GM18873 (cell line): ENCODE results near the gene DOK7.

Source experiments
- ATAC-seq: cut with Tn5 transposase; IDR thresholded peaks from one replicate; pipeline ENCODE4 v1.9.1; 2021; ENCODE audit warnings: mild to moderate bottlenecking, moderate library complexity, moderate number of reproducible peaks; ENCODE audit not compliant: unreplicated experiment, low FRiP score

The DOK7 gene

DNA sequence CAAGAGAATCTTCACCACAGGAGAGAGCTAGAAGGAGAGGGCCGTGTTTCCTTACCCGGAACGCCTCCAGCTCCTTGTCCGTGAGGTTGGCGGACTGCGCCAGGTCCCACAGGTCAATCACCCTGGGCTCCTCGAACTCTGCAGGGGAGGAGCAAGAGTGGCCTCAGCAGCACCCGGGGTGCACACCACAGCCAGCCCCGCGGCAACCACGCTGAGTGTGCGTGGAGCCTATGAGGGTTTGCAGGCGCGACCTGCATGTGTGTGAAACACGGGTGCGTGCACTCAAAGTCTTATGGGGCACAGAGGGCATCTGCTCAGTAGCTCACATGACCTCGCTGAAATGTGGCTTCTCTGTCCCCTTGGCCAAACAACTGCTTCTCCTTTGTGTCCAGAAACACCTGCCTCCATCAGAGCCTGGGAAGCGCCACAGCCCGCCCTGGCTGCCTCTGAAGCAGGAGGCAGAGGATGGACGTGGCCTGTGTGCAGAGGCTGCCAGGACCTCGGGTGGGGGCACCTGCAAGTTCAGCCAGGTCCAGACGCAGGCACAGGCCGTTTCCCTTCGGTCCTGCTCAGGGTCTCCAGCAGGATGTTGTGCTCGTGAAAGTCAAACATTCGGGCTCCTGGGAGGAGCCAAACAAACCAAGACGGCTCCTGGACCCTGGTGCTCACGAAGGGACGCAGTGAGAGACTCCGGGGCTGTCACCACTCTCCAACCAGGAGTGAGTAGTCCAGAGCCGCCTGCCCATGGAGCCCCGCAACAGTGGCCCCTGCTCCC is 53.1 kb downstream of the DOK7 start:
- ATAC-seq, result no peak

DNA sequence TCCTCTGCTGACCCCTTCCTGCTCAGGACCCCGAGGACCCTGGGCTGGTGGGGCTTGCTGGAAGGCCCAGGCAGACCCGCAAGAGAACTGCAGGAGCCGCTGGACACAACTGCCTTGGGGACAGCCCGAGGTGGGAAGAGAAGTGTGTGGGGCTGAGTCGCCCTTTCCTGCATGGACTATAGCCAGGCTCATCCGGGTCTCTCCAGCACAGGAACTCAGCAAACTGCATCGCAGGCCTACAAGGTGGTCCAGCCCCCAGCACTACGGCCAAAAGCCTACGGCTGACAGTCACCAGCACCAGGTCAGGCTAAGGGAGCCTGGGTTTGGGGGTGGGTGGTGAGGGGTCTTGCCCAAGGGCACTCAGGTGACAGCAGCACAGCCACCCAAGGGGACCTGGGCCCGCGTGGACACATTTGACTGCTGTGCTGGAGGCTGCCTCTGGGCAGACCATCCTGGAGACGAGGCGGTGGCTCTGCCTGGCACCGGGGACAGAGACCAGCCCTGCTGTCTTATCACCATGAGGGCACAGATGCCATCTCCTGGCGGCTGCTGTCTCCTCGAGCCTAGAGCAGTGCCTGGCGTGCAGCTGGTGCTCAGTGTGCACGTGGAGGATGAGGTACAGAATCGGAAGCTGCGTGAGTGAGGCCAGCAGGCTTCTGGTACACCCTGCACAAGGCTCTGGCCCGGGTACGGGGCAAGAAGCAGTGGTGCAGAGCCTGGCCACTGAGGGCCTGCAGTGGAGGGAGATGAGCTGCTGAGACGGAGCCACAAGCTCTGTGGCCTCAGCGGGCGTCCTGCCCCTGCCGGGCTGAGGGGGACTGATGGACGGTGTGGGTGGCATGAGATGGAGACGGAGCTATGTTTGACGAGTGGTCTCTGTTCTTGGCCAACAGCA is 54.0 kb downstream of the DOK7 start:
- no peak for ATAC-seq

DNA sequence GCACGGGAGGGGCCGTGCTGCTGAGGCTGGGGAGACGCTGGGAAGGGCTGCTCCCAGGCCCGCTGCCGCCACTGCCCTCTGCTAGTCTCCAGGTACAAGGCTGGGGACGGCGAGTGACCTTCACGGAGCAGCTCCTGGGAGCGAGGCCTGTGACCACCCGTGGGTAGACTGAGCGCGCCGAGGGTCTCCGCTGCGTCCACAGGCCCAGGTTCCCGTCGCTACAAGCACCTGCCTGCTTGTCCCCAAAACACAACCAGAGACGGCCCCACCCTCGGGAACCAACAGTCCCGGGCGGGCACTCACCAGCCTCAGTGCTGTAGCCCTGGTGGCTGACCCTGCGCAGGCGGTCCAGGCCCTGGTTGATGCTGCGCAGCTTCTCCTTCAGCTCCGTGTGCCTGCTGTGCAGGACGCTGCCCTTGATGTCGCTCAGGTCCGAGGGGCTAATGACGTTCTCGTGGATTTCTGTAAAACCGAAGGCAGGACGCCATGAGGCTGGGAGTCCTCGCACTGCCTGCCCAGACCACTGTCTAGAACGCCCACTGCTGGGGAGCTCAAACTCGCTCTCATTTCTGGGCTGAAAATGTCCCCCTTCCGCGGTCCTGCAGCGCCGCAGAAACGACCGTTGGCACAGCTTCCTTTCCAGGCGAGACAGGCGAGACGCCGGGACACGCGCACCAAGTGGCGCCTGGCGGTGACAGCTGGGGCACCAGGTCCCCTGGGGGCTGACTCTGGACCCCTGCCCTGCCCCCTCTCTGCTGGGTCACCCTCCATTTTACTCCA is 54.8 kb downstream of the DOK7 start:
- ATAC-seq, result no peak

DNA sequence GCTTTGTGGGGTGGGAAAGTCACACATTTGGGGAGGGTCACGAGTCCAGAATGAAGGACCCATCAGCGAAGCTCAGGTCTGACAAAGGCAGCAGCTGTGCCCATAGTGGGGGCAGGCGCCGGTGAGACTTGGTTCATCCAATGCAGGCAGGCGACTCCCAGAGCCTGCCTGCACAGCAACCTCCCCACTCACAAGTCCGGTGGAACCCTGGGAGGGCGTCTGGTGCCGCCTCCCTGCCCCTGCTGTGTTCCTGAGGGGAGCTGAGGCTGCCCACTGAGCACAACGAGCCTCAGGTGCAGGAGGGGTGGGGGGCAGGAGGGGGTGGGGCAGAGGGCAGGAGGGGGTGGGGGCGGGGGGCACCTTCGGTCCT is 55.4 kb downstream of the DOK7 start:
- ATAC-seq, result no peak

DNA sequence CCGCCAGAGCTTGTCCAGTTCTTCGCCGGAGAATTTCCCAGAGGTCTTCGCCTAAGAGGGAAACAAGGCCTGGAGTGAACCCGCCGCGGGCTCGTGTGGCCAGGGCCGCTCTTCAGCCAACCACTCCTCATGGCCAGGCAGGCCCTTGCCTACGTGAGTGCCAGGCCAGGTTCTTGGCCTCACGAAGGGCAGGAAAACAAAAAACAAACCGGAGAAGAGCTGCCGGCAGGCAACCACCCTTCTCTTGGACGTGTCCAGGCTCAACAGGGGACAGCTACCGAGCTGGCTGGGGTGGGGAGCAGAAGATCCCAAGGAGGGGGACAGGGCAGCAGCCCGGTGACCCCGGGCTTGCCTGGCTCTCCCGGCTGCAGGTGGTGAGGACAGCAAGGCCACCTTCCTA is 55.8 kb downstream of the DOK7 start:
- ATAC-seq, result no peak

DNA sequence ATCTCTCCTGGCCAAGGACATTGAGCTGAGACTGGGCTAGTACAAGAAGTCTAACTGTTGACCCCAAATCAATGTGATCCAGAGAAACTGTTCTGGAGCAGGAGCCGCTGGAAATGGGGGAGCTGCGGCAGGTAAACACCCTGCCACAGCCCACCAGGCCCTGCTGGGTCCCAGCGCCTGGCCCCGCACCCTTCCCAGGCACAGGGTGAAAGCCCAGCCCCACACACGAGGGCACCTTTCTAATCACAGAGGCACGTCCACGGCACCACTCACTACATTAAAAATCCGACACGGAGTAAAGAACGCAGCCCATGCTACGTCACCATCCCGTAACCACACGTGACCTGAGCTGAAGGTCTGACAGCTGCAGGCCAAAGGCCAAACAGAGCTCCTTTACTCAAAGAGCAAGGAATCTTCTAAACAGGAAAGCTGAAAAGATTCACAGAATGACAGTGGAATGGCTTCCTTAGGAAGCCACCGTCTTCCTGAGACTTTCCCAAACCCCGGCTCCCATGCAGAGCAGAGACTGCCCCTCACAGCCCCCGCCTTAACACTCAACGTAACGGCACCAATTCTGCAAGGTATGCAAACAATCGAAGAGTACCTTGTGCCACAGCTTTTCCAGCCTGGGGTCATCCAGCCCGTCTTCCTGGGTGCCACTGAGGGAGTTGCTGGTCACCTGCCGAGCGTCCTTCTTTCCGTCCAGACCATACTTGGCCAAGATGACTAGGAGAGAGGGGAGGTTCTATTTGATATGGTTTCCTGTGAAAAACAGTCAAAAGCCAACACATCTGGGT is 56.6 kb downstream of the DOK7 start:
- no peak for ATAC-seq

DNA sequence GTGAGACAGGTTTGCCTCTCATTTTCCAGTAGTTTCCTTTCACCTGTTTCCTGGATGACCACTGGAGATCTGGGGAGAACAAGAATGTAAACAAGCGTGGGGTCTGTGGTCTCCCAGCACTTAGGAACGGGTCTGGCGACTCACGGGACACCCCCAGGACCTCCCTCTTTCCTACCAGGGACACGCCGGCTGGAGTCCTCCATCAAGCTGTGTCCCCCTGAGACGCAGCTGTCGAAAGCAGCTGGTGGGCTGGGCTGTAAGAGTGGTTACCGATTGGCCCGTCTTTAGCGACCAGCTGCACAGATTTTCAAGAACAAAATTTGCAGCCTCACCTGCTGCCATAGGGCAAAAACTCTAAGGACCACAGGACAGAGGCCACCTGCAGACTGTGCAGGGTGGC is 57.2 kb downstream of the DOK7 start:
- ATAC-seq, result no peak

DNA sequence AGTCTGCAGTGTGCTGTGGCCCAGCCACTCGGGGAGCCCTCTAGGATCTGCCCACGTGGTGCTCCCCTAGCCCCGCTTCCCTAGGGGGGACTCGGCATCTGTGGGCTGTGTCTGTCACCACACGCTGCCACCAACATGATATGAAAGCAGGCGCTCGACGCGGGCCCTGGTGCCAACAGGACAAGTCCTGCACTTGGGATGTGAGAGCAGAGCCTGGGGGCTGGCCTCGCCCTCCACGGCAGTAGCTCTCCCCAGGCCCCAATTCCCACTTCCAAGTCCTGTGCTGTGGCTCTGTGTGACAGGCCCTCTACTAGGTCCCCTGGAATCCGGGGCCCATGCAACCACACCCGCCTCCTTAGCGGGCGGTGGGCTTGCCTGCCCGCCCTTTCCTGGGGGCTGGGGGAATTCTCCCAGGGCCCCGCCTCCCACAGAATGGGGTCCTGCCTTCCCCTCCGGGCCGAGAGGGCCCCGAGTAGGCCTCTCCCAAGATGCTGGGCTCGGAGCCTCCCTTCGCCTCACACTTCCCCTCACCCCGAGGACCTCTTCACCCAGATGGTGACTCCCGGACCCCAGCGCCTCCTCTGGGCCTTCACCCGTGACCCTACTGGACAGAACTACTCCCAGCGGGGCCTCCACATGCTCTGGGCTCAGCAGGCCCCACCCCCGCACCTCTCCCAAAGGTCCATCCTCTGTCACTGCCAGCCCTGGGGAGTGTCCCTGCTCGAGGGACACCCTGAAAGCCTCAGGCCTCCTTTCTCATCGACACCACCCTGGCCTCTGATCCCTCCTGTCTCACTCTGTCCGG is 57.9 kb downstream of the DOK7 start:
- ATAC-seq, result no peak

DNA sequence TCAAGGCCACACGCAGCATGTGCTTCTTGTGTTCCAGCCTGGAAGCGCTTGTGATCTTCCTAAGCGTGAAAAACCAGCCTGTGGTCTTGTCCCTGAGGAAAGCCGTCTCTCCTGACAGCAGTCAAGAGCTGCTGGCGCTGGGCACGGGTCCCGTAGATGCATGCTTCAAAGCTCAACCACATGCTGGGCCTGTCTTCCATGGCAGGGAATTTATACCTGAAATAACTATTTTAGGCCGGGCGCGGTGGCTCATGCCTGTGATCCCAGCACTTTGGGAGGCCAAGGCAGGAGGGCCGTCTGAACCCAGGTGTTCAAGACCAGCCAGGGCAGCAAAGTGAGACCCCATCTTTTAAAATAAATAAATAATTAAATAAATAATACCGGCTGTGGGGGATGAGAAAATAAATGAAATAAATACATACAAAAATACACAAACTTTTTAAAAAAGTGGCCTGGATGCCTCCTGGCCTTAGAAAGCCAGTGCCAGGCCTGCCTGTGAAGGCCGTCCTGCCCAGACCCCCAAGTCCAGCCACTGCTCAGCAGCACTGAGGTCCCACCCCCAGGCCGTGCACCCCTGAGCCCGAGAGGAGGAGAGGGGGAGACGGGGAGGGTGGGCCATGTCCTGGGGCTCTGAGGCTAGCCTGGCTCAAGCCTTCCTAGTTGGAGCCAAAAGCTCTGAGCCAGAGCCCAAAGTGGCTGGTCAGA is 58.7 kb downstream of the DOK7 start:
- no peak for ATAC-seq

DNA sequence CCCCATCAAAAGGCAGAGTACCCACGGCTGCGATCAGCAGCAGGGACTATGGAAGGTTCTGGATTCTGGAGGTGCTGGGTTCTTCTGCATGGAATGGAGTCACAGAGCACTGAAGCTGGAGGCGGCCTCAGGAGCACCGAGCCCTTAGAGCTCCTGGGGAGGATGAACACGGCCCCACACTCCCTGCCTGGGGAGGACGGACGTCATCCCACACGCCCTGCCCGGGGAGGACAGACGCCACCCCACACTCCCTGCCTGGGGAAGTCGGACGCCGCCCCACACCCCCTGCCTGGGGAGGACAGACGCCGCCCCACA is 59.2 kb downstream of the DOK7 start:
- no peak for ATAC-seq

DNA sequence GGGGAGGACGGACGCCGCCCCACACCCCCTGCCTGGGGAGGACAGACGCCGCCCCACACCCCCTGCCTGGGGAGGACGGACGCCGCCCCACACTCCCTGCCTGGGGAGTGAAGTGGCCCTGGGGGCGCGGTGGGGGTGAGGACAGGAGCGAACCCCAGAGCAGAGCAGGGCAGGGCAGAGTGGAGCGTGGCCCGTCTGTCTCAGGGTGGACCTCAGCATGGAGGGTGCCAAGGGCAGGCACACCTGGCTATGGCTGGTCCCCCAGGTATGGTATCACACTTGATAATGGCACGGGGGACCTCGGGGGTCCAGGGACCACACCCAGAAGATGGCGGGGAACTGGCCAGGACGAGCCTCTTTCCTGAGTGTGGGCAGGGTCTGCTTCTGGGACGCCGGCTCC is 59.5 kb downstream of the DOK7 start:
- no peak for ATAC-seq

DNA sequence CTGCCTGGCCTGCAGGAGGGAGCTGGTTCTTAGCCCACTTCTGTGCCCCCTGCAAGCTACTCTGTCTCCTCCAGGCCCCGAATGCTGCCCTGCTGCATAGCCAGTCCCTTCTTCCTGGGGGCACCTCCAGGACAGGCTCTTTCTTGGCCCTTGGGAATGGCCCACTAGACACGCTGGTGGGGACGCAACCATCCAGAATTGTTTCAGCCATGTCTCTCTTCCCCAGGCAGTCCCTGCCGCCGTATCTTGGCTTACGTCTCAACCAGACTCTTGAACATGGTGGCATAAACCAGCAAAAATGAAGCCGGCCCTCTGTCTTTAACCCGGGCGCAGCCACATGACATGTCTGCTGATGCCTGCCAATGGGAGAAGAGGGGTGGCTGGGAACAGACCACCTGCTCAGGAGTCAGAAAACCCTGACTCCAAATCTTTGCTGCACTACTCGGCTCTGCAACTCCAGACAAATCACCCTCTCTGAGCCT is 60.1 kb downstream of the DOK7 start:
- no peak for ATAC-seq

DNA sequence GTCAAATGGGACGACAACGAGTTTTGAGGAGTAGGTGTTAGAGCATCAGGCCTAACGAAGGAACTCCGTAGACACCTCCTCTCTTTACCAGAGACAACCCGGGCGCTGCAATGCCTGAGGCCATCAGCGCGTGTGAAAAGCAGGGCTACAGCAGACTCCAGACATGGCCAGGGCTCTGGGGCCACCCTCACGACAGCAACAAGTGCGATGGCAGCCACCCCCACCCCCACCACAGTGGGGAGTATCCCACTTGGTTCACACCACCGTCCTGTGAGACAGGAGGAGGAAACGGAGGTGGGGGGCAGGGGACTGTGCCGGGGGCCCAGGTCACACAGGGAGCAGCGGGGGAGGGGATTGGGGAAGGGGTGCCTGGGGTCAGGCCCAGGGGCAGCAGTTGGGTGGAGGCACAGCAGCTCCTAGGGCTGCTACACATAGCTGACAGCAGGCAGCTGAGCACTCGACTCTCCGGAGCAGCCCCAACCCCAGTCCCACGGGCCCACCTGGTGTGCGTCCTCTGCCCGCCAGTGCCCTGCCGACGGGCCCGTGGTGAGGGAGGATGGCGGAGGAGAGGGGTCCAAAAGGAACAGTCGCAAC is 60.6 kb downstream of the DOK7 start:
- no peak for ATAC-seq

DNA sequence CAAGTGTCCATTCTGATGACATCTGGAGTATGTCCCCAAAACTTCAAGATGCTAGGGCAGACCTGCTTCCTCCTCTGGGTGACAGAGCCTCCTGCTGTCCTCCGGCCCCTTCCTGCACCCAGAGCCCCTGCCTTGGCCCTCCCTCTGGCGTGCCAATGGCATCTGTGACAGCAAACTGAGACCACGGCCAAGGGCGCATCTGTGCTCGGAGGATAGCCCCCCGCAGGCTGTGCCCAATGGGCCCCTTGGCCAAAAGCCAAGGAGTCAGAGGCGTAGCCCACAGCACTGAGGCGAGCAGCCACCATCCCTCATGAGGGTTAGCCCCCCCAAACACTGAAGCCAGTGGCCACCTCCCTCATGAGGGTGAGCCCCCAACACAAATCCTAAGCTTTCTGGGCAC is 61.2 kb downstream of the DOK7 start:
- ATAC-seq, result no peak

DNA sequence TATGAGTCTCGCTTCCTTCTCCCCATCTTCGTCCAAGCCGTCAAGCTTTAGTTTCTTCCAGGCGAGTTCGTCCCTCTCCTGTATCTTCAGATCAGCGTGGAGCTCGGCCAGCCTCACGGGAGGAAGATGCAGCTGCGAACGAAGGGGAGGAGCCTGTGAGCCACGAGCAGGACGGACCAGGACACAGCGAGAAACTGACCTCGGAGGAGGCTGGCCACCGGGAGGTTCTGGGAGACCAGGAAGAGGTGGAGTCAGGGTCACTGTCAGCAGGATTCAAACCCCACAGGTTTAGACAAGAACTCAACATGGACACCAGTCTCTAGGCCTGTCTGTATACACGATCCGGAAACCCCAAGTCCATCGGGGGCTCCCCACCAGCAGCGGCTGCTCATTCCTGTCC is 61.8 kb downstream of the DOK7 start:
- no peak for ATAC-seq

DNA sequence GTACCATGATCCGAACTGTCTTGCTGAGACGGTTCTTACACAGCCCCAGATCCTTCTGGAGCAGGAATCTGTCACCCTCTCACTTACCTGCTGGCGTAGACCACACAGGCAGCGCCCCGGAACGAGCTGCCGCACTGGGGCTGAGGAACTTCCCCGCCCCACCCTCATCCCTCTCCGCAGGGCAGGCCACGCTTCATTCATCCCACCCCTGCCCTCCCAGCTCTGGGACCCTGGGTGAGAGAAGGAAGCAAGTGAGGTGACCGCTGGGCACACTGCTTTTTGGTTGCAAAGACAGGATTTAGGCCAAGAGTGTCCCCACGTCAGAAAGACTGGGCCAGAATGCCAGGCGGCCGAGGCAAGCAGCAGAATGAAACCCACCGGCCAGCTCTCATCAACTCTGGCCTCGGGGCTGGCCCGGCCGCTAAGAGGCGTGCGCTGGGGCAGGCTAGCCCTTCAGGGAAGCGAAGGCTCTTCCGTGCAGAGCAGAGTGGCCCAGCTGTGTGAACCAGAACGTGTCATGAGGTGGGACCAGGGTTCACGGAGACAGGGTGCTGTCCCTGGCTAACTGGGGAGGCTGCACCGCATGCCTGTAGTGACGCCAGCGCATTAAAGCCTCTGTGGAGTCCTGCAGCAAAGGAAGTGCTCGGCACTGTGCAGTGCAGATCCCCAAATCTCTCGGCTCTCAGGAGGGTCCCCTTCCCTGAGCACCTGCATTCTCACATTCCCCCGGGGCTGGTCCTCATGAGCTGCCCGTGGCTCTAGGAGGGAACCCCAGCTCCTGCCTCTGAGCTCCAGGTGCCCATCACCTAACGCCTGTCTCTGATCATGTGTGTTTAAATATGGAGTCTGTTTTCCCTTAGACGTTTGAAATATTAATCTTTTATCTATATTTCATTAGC is 62.7 kb downstream of the DOK7 start:
- ATAC-seq, result no peak

DNA sequence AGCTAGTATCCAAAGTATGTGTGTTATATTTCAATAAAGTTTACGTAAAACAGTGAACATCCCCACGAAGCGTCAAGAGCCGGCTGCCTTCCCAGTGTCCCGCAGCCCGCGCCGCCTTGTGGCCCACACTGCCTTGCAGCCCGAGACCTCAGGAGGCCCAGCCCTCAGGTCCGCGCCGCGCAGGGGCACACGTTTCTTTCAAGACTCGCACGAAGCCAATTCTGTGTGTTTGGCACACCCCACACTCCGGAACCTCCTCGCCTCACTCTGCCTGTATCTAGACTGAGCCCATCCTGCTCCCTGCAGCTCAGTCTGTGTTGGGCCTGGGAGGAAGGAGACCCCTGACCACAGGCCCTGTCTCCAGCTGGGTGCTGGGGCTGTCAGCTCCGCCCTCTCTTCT is 63.4 kb downstream of the DOK7 start:
- ATAC-seq, result no peak
